ENCODE results near the gene SYNE1.
"Not testable (repeated sequence)": the region's sequence is repeated elsewhere in the genome, so short reads cannot be mapped to it uniquely, and the experiment has no call there.

The SYNE1 gene

DNA sequence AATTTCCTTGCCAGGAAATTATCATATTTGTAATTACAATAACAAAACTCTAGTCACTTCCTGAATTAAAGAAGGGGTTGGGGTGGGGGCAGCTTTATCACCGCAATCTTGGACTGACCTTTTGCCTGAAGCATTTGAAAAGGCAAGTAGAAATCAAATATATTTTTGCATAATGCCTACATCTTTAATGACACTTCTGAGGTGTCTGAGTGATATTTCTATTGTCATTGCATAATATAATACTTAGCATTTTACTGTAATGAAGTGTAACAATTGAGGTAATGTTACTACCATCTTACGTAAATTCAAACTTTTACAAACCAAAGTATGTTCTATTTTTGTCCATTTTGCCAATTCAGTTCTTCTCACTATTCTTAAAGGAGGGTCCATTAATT, 65.2 kb downstream of the SYNE1 start:
- TF ChIP-seq, protein P1, sequence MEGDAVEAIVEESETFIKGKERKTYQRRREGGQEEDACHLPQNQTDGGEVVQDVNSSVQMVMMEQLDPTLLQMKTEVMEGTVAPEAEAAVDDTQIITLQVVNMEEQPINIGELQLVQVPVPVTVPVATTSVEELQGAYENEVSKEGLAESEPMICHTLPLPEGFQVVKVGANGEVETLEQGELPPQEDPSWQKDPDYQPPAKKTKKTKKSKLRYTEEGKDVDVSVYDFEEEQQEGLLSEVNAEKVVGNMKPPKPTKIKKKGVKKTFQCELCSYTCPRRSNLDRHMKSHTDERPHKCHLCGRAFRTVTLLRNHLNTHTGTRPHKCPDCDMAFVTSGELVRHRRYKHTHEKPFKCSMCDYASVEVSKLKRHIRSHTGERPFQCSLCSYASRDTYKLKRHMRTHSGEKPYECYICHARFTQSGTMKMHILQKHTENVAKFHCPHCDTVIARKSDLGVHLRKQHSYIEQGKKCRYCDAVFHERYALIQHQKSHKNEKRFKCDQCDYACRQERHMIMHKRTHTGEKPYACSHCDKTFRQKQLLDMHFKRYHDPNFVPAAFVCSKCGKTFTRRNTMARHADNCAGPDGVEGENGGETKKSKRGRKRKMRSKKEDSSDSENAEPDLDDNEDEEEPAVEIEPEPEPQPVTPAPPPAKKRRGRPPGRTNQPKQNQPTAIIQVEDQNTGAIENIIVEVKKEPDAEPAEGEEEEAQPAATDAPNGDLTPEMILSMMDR (IDR thresholded peaks at IDR 0.05; ENCODE audit: insufficient read depth, low read length, missing control alignments) = no peak
- no peak for DNase-seq (ENCODE audit: low read depth, low spot score)
- H3K4me3 ChIP-seq (ENCODE audit: low read depth, low read length) = no peak overlapping the region
- CTCF ChIA-PET = interaction anchor here (4.9 kb wide), 1 partner anchor 19 kb away, joined by 24 read pairs; no protein-coding TSS in a partner anchor
- POLR2A ChIA-PET = no interaction called here

DNA sequence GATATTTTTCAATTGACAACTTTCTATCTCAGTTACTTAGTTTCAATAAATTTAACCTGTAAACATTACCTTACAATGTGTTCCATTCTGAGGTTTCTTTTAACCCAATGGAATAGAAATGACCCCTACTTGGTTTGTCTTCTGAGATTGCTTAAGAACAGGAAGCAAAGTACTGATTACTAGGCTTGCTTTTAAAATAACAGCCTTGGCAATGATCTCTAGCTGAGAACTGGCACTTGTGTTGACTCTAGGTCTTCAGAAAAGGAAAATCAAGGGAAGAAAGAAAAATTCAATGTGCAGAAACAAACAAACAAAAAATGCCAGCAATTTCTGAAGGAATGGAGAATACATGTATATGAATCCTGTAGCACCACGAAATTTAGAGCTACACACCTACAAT, 66.1 kb downstream of the SYNE1 start:
- TF ChIP-seq, protein P1 (IDR thresholded peaks at IDR 0.05; ENCODE audit: insufficient read depth, low read length, missing control alignments) = no peak
- ChIA-PET POLR2A (no interaction called here), CTCF (interaction anchor here (4.9 kb wide), 1 partner anchor 18 kb away, joined by 24 read pairs; no protein-coding TSS in a partner anchor)
- H3K4me3 ChIP-seq (ENCODE audit: low read depth, low read length) = no peak overlapping the region
- DNase-seq (ENCODE audit: low read depth, low spot score) = no peak

DNA sequence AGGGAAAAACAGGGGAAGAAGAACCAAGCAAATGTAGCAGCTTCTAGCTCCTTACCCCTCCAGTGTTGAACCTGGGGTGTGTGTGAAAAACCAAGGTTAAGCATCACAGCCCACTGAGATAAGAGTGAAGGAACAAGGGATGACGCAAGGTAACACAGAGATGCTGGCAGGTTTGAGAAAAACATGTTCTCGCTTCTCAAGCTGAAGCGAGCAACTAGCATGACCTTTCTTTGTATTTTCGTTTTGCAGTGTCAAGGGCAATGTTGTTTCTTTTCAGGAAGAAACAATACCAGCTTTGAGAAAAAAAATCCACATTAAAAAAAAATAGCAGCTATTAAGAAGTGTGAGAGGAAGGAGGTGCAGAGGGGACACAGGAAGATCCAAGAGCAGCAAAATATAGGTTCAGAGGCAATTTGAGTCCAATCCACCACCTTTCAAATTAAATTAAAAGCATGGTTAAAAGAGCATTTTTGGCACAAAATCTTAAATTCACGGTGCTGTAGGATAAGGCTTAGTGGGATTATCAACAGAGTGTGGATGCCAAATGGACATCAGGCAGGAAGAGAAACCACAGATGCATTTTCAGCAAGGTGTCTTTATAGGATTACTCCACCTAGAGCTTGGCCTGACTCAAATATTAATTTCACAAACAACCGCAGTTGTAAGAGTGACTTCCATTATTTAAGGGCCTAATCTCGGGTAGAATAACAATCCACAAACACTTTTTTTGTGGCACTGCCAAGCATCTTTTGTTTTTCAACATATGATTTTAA, 70.9 kb downstream of the SYNE1 start:
- CTCF ChIA-PET = interaction anchor here (4.0 kb wide), 1 partner anchor 13 kb away, joined by 17 read pairs; no protein-coding TSS in a partner anchor
- H3K4me3 ChIP-seq (ENCODE audit: low read depth, low read length) = no peak overlapping the region
- TF ChIP-seq, protein P1 (IDR thresholded peaks at IDR 0.05; ENCODE audit: insufficient read depth, low read length, missing control alignments) = no peak
- DNase-seq (ENCODE audit: low read depth, low spot score) = no peak
- POLR2A ChIA-PET = no interaction called here

DNA sequence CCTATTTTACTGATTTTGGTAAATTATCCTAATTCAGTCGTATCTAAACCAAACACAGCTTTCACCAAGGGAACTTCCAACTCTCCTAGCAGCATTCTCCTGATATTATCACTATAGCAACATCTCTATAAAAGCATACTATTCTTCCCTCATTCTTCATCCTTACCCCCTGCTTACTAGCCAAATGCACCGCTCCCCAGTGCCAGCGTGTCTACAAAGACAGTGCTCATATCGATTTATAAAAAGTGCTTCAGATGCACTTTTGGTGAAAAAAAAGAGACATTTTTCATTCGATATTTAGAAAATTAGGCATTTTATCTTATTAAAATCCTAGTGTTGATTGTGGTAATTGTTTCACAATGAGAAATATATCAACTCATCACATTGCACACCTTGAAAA, 74.0 kb downstream of the SYNE1 start:
- POLR2A ChIA-PET = no interaction called here
- DNase-seq (ENCODE audit: low read depth, low spot score) = no peak
- TF ChIP-seq, protein P1 (IDR thresholded peaks at IDR 0.05; ENCODE audit: insufficient read depth, low read length, missing control alignments) = no peak
- CTCF ChIA-PET = interaction anchor here (4.0 kb wide), 1 partner anchor 10 kb away, joined by 17 read pairs; no protein-coding TSS in a partner anchor
- no peak overlapping the region for H3K4me3 ChIP-seq (ENCODE audit: low read depth, low read length)

DNA sequence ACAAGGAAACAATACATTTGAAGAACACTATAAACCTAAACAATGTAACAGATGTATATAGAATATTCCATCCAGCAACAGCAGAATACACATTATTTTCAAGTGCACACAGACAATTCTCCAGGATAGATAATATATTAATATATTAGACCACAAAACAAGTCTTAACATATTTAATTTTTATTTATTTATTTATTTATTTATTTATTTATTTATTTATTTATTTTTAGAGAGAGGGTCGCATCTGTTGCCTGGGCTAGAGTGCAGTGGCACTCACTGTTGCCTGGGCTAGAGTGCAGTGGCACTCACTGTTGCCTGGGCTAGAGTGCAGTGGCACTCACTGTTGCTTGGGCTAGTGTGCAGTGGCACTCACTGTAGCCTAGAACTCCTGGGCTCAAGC, 78.4 kb downstream of the SYNE1 start:
- POLR2A ChIA-PET; H3K4me3 ChIP-seq (ENCODE audit: low read depth, low read length); DNase-seq (ENCODE audit: low read depth, low spot score); CTCF ChIA-PET: not testable (repeated sequence)

DNA sequence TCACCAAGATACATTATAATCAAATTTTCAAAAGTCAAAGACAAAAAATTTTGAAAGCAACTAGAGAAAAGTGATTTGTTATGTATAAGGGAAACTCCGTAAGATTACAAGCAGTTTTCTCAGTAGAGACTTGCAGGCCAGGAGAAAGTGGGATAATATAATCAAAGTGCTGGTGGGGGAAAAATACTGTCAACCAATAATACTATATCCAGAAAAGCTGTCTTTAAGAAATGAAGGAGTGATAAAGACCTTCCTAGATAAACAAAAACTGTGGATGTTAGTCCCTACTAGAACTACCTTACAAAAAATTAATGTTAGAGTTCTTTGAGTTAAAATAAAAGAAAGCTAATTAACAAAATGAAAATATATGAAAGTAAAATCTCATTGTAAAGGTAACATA, 79.7 kb downstream of the SYNE1 start:
- TF ChIP-seq, protein P1 (IDR thresholded peaks at IDR 0.05; ENCODE audit: insufficient read depth, low read length, missing control alignments) = no peak
- ChIA-PET CTCF (interaction anchor here (0.8 to 1.5 kb wide), 4 partner anchors 10 to 114 kb away, joined by 3 to 8 read pairs (median 3); no protein-coding TSS in a partner anchor), POLR2A (no interaction called here)
- no peak overlapping the region for H3K4me3 ChIP-seq (ENCODE audit: low read depth, low read length)
- no peak for DNase-seq (ENCODE audit: low read depth, low spot score)
